Measurements from ENCODE around the gene NGEF.
"Not testable (repeated sequence)": the region's sequence is repeated elsewhere in the genome, so short reads cannot be mapped to it uniquely, and the experiment has no call there.

The NGEF gene

DNA sequence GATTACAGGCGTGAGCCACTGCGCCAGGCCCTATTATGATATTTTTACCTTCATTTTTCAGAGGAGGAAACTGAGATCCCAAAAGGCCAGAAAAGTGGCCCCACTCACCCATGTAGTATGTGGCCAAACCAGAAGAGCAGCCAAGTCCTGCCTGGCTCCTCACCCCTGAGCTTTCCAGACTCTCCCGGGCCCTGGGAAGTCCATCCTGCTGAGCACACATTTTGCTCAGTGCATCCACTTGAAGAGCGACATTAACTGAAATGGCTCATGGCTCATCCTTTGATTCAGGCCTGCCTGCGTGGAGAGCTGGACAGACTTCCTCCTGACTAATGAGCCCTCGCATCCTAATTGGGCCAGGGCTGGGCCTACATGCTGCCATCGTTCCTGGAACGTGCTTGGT, 9.5 kb upstream of the NGEF start:
- no peak for DNase-seq

DNA sequence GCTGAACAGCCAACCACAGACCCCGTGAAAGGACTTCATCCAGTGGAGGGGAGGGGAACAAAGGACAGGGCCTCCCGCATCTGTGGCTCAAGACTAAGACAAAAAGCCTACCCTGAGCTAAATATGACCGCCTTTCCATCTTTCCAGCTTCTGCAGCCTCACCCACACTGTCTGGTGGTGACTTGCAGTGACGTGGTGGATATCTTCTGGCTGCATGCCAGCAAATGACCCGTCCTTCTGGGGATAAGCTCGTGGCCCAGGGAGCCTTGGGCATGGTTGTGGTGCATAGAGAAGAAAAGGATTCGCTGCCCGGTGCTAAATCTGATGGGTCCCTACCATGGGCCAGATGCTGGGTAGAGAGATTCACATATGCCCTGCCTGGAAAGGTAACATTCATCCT, 8.7 kb upstream of the NGEF start:
- no peak for DNase-seq

DNA sequence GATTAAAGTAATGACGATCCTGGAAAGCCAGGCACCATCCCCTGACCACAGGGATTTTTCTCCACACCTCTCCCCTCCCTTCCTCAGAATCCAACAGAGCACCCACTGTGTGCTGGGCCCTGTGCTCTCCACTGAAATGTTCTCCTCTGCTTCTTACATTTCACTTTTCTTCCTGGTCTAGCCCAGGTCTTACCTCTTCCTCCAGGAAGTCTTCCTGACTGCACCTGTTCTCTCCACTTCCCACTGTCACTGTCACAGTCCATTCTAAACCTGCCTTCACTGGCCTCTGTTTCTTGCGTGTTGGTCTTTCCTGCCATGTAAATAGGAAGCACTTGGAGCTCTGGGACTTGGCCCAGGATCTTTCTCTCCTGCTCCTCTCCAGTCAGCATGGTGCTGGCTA, 7.4 kb upstream of the NGEF start:
- DNase-seq, result no peak

DNA sequence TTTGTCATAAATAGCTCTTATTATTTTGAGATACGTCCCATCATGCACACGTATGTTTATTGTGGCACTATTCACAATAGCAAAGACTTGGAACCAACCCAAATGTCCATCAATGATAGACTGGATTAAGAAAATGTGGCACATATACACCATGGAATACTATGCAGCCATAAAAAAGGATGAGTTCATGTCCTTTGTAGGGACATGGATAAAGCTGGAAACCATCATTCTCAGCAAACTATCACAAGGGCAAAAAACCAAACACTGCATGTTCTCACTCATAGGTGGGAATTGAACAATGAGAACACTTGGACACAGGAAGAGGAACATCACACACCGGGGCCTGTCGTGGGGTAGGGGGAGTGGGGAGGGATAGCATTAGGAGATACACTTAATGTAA, 6.6 kb upstream of the NGEF start:
- DNase-seq, result not testable (repeated sequence)

DNA sequence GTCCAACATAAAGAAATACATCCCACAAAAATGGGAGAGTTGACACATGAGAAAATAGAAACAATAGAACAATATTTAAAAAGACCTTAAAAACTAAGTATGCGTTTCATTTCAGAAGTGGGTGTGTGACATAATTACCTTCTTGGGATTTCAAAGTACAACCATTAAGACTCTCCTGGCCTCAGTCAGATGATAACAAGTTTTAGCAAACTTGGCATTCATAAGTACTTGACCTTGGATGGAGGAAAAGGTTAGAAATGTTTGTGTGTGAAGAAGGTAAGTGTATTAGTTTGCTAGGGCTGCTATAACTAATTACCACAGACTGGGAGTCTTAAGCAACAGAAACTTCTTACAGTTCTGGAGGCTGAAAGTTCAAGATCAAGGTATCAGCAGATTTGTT, 4.9 kb upstream of the NGEF start:
- DNase-seq, result no peak

DNA sequence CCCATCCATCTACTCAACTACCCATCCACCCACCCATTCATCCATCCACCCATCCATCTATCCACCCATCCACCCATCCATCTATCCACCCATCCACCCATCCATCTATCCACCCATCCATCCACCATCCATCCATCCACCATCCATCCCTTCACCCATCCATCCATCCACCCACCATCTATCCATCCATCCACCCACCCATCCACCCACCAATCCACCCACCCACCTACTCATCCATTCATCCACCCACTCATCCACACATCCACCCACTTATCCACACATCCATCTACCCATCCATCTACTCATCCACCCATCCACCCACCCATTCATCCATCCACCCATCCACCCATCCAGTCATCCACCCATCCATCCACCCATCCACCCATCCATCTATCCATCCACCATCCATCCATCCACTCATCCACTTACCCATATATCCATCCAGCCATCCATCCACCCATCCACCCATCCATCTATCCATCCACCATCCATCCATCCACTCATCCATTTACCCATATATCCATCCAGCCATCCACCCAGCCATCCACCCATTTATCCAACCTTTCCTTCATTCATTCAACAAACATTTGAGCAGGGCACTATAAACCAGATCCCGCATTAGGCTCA, 2.1 kb upstream of the NGEF start:
- DNase-seq, result no peak

DNA sequence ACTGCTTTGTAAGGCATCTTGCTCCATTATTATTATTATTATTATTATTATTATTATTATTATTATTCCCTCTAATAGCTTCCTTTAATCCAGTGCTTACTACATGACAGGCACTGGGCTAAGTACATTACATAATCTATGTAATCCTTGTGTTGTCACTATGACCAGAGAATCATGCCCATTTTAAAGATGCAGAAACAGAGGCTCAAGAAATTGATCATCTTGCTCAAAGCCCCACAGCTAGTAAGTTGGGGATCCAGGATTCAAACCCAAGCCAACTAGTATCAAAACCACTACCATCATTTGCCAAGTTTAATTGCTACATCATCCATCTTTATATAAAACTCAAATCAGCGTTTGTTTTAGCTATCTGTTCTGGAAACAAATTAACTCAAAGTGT, 594 bp upstream of the NGEF start:
- no peak for DNase-seq

DNA sequence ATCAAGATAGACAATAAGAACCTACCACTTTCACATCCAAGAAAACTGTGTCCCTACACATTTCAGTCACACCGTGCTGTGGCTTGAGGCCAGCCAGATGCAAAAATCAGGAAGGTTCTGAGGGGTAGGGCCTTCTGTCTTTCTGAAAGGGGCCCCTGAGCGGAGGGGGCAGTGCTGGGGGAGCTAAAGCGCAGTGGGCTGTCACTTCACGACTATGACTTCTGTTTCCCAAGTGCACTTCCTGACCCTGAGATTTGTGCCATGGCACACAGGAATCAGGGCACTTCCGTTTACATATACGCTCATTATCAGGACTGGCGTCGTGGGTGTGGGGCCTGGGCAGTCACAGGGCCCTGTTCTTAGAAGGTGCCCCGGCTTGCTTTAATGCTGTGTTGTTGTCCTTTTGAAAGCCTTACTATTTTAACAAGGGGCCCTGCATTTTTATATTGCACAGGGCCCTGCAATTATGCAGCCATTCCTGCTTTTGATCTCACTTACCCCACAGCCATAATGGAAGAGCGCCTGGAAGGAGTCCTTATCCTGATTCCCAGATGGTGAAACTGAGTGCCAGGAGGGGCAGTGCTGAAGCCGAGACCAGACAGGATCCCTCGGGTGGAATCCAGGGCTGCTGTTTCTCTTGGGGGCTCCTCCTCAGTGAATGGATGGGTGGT, 620 bp downstream of the NGEF start:
- DNase-seq, result no peak

DNA sequence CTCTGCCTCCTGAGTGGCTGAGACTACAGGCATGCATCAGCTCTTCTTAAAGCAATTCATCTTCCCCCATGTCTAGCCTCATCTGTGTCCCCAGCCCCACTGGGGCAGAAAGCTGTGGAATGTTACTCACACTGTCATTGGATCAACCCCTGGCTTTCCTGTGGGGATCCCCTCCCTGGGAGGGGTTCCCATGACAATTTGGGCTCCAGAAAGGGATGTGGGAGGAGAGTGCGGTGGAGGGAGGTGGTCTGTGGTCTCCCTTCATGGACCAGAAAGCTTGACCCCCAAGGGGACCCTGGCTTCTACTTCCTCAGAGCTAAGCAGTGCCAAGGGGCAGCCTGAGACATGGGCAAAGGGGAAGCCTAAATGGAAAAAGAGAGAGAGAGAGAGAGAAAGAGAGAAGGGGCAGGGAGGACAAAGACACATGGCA, 1.3 kb downstream of the NGEF start:
- DNase-seq, result no peak

DNA sequence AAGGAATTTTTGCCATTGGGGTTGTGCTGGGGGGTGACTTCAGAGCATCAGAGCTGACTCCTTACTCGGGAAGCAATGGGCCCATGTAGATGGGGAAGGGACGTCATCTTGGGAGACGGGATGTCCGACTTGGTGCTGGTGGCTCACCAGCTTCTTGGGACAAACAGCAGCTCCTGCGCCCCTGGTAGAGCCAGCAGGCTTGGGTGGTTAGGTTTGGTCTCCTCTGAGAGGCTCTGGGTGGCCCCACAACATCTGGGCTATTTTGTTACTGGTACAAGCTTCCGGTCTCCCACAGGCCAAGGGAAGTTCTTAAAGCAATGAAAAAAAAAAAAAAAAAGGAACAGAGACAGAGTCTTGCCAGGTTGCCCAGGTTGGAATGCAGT, 1.8 kb downstream of the NGEF start:
- DNase-seq, result no peak

DNA sequence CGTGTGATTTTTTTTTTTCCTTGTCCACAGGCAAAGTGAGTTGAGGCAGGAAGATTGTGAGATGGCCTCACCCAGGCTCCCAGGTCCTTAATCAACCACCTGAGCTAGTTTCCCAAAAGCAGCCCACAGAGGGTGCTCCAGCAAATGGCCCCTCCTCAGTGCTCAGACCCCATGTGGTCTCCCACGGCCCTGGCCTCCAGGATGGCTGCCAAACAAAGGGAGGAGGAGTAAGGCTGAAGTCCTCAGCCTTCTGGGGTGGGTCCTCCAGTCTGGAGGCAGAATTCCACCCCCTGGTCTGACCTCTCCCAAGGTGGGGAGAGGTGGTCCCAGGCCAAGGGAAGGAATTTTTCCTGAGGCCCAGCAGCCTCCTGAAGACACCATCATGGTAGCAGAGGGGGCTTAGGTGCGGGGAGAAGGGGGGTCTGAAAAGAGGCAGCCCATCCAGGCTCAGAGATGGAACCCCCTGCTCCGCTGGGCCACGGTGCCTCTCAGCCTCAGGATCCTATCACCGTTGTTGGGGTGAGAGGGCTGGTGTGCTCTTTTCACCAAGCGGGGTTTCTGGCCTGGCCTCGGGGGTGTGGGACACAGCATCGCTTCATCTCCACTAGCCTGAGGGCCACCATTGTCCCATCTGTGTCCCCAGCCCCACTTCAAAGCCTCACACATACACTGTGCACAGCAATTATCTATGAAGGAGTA, 2.3 kb downstream of the NGEF start:
- DNase-seq, result no peak

DNA sequence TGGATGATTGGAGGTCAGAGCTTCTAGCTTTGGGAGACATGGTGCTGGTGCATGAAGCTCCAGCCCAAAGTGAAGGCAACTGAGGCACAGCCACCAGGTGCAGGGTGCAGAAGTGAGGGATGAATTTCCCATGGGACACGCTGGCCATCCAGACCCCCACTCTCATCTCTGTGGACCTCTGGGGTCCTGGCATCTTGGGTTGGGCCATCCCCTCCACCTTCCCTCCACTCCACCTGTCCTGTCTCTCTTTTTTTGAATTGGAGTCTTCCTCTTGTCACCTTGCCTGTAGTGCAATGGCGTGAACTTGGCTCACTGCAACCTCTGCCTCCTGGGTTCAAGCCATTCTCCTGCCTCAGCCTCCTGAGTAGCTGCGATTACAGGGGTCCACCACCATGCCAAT, 3.4 kb downstream of the NGEF start:
- DNase-seq, result no peak

DNA sequence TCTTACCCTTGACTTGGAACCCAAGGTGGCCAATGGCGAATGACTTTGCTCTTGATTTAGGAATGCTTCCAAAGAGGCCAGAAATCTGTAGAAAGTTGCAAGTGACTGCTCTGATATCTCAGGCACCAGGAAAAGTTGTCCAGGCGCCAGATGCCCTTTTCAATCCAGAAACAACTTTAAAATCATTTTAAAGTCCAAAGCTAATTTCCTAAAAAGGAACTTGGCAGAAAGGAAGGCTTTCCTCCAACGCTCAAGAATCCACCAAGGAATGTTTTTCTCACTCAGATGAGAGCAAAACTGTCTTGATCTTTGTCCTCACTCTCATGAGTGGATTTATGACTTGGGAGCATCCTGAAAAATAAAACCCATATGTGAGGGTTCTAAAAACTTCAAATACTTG, 5.3 kb downstream of the NGEF start:
- DNase-seq, result no peak

DNA sequence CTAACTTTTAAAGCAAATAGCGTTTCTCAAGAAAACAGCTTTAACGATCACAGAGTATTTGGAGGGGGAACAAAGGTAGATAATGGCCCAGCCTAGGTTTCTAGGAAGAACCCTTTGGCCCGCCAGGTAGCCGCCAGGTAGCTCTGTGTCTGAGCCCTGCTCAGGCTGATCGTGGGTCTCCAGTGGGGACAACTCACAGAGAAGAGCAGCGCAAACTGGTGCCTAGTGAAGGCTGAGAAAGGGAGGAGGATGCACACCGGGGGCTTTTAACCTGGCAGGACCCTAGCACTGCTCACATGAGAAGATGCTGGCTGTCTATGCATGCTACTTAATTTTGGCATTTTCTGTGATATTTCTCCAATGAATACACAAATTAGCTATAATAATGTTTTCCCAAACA, 5.8 kb downstream of the NGEF start:
- no peak for DNase-seq

DNA sequence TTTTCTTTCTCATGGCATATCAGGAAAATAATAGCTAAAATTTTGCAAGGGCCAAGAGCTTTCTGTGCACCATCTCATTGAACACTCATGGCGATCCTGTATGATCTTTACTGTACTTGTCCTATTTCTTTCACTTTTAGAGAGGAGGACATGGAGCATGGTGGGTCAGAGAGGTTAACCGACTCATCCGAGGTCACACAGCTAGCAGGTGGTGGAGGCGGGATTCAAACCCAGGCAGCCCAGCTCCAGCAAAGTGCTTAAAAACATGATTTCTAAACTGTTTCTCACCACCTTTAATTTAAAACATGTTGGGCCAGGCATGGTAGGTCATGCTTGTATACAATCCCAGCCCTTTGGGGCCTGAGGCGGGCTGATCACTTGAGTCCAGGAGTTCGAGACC, 6.4 kb downstream of the NGEF start:
- no peak for DNase-seq

DNA sequence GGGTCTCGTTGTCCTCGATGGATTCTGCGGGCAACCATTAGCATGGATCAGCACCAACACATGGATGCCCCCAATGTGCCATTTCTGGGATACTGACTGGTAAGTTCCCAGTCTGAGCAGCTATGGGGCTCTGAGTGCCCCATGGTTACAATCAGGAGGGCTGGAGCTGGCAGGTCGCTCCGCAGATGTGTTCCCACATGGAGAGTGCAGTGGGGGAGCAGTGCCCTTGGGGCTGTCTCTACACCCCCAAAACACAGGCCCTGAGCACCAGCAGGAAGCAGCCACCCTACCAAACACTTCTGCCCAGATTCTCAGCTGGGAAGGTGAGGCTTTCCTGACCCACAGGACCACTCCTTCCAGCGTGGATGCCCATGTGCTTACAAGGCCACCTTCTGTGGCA, 8.0 kb downstream of the NGEF start:
- no peak for DNase-seq

DNA sequence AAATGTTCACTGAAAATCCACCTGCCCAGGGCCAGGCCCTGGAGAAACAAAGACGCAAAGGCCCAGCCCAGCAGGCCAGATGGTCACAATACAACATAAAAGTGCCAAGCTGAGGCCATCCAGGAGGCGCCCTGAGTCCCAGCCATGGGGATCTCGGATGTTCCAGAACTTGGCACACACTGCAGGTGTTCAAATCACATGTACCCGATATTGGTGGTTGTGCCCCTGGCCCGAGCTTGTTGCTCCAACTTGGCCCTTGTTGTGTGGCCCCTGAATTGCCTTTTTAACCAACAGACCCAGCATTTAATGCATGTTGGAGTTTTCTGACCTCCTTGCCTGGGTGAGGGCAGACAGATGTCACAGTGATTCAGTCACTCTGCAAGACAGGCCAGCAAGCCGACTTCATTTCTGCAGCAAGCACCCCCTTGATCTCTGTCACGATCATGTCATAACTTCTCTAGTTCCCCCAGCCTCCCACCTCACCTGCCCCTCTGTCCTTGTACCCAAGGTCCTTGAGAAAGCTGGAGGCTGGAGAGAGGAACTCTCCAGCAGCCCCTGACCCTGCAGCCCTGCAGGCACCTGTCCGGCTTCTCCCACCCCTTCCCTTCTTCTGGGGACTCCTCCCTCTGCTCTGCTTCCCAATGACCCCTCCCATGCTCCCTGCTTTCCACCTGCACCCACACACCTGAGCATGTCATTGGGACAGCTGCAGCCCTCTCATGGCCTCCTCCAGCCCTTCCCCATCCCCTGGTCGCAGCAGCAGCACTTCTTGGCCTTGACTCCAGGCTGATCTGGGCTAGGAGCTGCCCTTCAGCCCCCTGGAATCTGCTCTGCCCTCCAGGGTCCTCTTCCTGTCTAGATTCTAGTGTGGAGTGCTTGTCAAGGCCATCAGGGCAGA, 9.1 kb downstream of the NGEF start:
- DNase-seq, result no peak

DNA sequence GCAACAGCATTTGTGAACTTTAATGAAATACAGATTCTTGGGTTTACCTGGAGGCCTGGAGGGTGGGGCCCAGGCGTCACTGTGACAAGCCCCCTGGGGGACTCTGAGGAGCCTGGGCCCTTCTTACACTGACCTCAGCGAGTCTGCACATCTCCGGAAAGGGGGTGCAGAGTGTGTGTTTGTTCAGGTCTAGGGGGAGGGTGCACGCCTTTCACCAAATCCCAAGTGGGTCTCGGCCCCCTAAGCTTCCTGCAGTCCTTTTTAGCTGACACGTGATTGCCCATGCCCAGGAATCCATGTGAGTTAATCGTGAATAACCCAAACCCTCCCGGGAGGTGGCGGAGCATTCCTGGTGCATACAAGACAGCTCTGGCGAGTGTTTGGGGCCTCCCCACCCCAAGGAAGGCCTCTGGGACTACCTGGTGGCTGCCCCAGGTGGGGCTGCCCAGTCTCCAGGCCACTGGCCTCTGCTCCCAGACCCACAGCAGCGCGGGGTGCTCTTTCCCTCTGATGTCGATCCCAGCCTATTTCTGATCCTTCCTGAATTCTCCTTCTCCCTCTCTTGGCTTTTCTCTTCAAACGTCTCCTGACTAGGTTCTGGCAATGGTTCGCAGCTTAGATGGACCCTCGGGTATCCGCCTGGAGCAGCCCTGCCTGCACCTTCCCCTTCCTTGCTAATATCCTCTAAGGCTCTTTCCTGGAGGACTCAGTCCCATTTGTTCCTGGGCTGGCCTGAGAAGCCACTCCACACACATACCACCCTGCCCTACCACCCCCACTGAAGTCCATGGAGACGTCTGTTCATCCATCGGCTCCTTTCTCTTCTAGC, 10.0 kb downstream of the NGEF start:
- DNase-seq, result no peak

DNA sequence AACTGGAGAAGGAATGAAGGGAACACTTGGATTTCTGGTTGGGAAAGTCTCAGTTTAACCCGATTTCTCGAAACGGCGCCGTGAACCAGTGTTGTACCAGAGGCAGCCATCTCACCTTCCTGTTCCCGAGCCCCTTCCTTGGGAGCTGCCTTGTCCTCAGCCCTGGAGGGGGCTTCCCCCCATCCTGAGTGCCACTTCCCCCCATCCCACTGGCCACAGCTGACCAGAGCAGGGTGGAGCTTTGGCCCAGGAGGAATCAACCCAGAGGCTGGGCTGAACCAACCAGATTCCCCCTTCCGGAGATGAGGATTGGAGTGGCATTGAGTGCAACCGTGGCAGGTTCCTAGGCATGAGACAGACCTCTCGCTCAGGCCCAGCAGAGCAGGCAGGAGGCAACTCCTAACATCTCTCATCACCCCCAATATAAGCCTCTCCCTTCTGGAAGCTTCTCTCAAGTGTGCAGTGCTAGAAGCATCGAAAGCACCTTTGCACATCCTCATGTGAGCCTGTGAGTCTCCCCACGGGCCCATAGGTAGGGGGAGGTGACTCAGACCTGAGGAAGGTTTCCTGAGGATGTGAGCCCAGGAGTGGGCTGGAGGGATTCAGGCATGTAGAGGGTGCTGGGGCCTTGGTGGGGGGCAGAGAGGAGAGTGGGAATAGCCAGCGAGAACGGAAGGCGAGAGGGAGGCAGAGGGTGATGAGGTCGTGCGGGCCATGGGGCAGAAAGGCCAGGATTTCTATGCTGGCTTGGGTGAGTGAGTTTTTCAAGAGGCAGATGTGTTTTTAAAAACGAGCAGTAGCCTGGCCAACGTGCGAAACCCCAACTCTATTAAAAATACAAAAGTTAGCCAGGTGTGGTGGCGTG, 11.9 kb downstream of the NGEF start:
- DNase-seq, result no peak

DNA sequence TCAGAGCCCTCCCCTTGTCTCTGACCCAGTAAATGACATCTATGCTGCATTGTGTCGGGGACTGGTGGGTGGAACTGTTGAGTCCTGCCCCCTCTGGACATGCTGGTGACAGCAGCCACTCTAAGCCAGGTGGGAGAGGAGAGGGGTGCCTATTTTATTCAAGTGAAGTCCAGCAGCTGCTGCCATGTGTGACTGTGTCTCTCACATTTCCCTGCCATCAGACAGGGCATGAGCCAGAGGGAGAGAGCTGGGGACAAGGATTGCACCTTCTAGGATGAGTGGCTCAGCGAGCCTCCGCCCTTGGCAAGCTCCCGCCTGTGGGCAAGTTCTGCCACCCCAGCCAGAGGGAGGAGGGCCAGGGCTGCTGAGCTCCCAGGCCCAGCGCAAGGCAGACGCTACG, 13.7 kb downstream of the NGEF start:
- no peak for DNase-seq

DNA sequence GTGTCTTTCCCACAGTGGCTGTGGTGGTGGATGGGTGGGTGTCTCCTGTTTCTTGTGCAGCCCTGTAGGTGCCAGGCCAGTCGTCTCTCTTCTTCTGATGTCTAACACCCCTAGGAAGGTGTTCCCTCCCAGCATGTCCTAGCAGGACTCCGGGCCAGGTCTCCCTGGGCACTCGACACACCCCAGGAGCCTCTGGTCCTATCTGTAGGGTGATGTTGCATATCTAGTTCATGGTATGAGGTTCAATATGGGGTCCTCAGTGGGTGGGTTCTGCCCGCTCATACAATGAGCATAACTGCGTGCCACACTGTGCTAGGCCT, 14.4 kb downstream of the NGEF start:
- no peak for DNase-seq
